Measurements from ENCODE around the gene RIC1. TPM values are rescaled to one million over a fixed set of nuclear protein-coding genes. Genes with fewer than 3 reads are reported as not detected.

Gene RIC1
- total RNA-seq, 2 experiments from 2014 or later = 24.7 to 26.3 TPM

DNA sequence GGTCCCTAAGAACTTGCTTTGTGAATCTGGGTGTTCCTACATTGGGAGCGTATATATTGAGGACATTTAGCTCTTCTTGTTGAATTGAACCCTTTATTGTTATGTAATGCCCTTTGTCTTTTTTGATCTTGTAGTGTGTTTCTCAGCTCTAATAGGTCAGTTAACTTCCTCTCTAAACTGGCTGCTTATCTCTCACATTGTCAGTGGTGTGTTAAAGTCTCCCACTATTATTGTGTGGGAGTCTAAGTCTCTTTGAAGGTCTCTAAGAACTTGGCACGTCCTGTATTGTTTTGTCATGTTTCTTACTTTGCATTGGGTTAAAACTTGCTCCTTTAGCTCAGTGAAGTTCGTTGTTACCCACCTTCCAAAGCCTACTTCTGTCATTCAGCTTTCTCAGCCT is 36.2 kb downstream of the RIC1 start:
- Histone ChIP-seq H3K27ac (ENCODE audit: low read depth in 1 of 2, low read length in 2 of 2) (no peak overlapping the region), H3K36me3 (ENCODE audit: insufficient read depth, low read length) (no peaks in the 10 kb centered on the region), H3K9me3 (ENCODE audit: control insufficient read depth in 1 of 2, insufficient read depth in 1 of 2, low read length in 2 of 2) (peaks cover 5 to 9% of the 10 kb centered on the region in 2 experiments), H3K27me3 (ENCODE audit: control insufficient read depth in 1 of 2, insufficient read depth in 2 of 2, low read length in 2 of 2) (no peaks in the 10 kb centered on the region), H3K4me3 (ENCODE audit: low read length) (no peak overlapping the region), H3K4me1 (ENCODE audit: insufficient read depth, low read length) (peaks cover 18% of the 10 kb centered on the region)
- Mint-ChIP-seq H3K9me3 (peaks cover 17% of the 10 kb centered on the region), H3K4me3 (no peak overlapping the region), H3K27me3 (no peaks in the 10 kb centered on the region), H3K36me3 (ENCODE audit: low read depth) (peaks cover 76% of the 10 kb centered on the region), H3K27ac (peak overlapping the region; percentile 1), H3K4me1 (ENCODE audit: low read depth) (peaks cover 69% of the 10 kb centered on the region)
- intact Hi-C loops (cut with DNase I, micrococcal nuclease) = no loop called here
- POLR2A ChIA-PET = no interaction called here
- TF ChIP-seq, protein P1, sequence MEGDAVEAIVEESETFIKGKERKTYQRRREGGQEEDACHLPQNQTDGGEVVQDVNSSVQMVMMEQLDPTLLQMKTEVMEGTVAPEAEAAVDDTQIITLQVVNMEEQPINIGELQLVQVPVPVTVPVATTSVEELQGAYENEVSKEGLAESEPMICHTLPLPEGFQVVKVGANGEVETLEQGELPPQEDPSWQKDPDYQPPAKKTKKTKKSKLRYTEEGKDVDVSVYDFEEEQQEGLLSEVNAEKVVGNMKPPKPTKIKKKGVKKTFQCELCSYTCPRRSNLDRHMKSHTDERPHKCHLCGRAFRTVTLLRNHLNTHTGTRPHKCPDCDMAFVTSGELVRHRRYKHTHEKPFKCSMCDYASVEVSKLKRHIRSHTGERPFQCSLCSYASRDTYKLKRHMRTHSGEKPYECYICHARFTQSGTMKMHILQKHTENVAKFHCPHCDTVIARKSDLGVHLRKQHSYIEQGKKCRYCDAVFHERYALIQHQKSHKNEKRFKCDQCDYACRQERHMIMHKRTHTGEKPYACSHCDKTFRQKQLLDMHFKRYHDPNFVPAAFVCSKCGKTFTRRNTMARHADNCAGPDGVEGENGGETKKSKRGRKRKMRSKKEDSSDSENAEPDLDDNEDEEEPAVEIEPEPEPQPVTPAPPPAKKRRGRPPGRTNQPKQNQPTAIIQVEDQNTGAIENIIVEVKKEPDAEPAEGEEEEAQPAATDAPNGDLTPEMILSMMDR (IDR thresholded peaks at IDR 0.05) = no peak
- no peak for ATAC-seq (ENCODE audit: poor library complexity)
- DNase-seq = no peak
- CTCF ChIA-PET = interaction anchor here (0.5 kb wide), 1 partner anchor 188 kb away, joined by 4 read pairs; no protein-coding TSS in a partner anchor

DNA sequence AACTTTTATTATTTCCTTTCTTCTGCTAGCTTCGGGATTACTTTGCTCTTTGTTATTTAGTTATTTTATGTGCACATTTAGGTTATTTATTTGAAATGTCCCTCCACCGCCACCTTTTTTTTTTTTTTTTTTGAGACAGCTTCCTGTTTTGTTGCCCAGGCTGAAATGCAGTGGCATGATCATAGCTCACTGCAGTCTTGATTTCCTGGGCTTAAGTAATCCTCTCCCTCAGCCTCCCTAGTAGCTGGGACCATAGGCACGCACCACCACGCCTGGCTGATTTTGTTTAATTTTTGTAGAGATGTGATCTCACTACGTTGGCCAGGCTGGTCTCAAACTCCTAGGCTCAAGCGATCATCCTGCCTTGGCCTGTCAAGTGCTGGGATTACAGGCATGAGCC is 38.5 kb downstream of the RIC1 start:
- DNase-seq = no peak
- no peak for ATAC-seq (ENCODE audit: poor library complexity)
- Mint-ChIP-seq H3K27ac (no peak overlapping the region), H3K9me3 (peaks cover 15% of the 10 kb centered on the region), H3K36me3 (ENCODE audit: low read depth) (peaks cover 53% of the 10 kb centered on the region), H3K27me3 (no peaks in the 10 kb centered on the region), H3K4me3 (no peak overlapping the region), H3K4me1 (ENCODE audit: low read depth) (peaks cover 69% of the 10 kb centered on the region)
- intact Hi-C loops (cut with DNase I, micrococcal nuclease) = no loop called here
- Histone ChIP-seq H3K27me3 (ENCODE audit: control insufficient read depth in 1 of 2, insufficient read depth in 2 of 2, low read length in 2 of 2) (no peaks in the 10 kb centered on the region), H3K4me3 (ENCODE audit: low read length) (no peak overlapping the region), H3K27ac (ENCODE audit: low read depth in 1 of 2, low read length in 2 of 2) (no peak overlapping the region), H3K9me3 (ENCODE audit: control insufficient read depth in 1 of 2, insufficient read depth in 1 of 2, low read length in 2 of 2) (peaks cover 5 to 9% of the 10 kb centered on the region in 2 experiments), H3K4me1 (ENCODE audit: insufficient read depth, low read length) (peaks cover 28% of the 10 kb centered on the region), H3K36me3 (ENCODE audit: insufficient read depth, low read length) (no peaks in the 10 kb centered on the region)
- TF ChIP-seq, protein P1 (IDR thresholded peaks at IDR 0.05) = no peak
- CTCF ChIA-PET = no interaction called here
- POLR2A ChIA-PET = interaction anchor here (0.6 to 0.9 kb wide), 2 partner anchors 13 to 39 kb away, joined by 3 read pairs; no protein-coding TSS in a partner anchor

DNA sequence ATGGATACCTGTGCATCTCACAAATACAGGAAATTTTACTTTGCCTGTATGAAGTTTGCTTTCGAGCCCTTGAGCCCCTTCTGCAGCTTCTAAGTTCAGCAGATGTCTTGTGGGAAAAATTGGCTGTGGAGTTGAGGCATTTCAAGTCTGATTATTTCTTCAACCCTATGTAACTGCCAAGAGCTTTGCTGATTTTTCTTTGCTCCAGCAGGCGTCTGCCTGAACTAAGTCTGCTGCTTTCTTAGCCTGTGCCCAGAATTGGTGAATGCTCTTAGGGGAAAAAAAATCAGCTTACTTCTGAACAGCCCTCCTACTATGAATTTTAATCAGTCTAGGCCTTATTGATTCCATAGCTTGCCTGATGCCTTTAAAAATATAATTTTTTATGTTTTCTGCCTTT is 41.2 kb downstream of the RIC1 start:
- H3K4me1 ChIP-seq (ENCODE audit: insufficient read depth, low read length) = peaks cover 28% of the 10 kb centered on the region
- ChIA-PET POLR2A (interaction anchor here (1.2 kb wide), 1 partner anchor 42 kb away, joined by 3 read pairs; no protein-coding TSS in a partner anchor), CTCF (no interaction called here)
- ATAC-seq (ENCODE audit: poor library complexity) (no peak), DNase-seq (no peak)
- intact Hi-C loops (cut with DNase I, micrococcal nuclease) = loop anchor here (5.0 to 10.0 kb wide), 3 partner anchors 38 to 65 kb away; partner anchors contain the start of gene RIC1 (in 1 of the 2)
- Mint-ChIP-seq H3K9me3 (no peaks in the 10 kb centered on the region), H3K27ac (no peak overlapping the region), H3K4me3 (no peak overlapping the region), H3K27me3 (no peaks in the 10 kb centered on the region), H3K36me3 (ENCODE audit: low read depth) (peaks cover 29% of the 10 kb centered on the region), H3K4me1 (ENCODE audit: low read depth) (peaks cover 62% of the 10 kb centered on the region)
- H3K27ac ChIP-seq (ENCODE audit: low read depth in 1 of 2, low read length in 2 of 2) = no peak overlapping the region
- no peaks in the 10 kb centered on the region for H3K9me3 ChIP-seq (ENCODE audit: control insufficient read depth in 1 of 2, insufficient read depth in 1 of 2, low read length in 2 of 2)
- no peak overlapping the region for H3K4me3 ChIP-seq (ENCODE audit: low read length)
- TF ChIP-seq, protein P1 (IDR thresholded peaks at IDR 0.05) = no peak
- no peaks in the 10 kb centered on the region for H3K27me3 ChIP-seq (ENCODE audit: control insufficient read depth in 1 of 2, insufficient read depth in 2 of 2, low read length in 2 of 2)
- H3K36me3 ChIP-seq (ENCODE audit: insufficient read depth, low read length) = no peaks in the 10 kb centered on the region
